ENCODE data around the gene SLC34A3. TPM values are rescaled to one million over a fixed set of nuclear protein-coding genes. Genes with fewer than 3 reads are reported as not detected.
A peak's percentile ranks its signal among the peaks of the same experiment; 100 is the strongest.

The SLC34A3 gene
- total RNA-seq, 1 donor from 2014 or later: not detected

- Histone ChIP-seq H3K4me1 (peaks cover 60% of the 10 kb centered on the region), H3K9me3 (replicated peaks) (no peaks in the 10 kb centered on the region), H3K4me3 (no peak overlapping the region), H3K27me3 (ENCODE audit: low read depth) (no peaks in the 10 kb centered on the region), H3K27ac (replicated peaks) (peak overlapping the region; percentile 84), H3K36me3 (peaks cover 7% of the 10 kb centered on the region)
- no peak for DNase-seq
- intact Hi-C loops (cut with micrococcal nuclease): no loop called here
- no peak for TF ChIP-seq CTCF (IDR thresholded peaks at IDR 0.05; ENCODE audit: borderline replicate concordance)
Observed at GRCh38 chr9:137220317-137221094, 10.2 kb upstream of the SLC34A3 start.

DNA sequence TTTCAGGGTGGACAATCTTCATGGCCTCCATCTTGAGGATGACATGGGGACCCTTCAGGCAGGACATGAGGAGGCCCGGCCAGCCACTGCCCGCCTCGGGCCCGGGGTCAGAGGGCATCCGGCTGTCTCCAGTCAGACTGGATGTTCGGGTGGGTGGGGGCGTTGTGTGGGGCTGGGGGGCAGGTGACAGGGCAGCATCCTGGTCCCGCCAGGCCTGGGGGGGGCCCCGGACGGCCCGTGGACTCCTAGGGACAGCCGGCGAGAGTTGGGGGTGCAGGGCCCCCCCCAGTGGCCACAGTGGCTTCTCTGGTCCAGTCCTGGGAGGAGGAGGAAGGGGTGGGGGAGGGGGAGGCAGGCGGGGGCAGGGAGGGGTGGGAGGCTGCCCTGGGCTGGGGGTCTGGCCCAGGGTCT is 9.6 kb upstream of the SLC34A3 start:
- H3K36me3 ChIP-seq: peaks cover 6% of the 10 kb centered on the region
- H3K4me3 ChIP-seq: peak overlapping the region; percentile 68
- TF ChIP-seq CTCF (IDR thresholded peaks at IDR 0.05; ENCODE audit: borderline replicate concordance): no peak
- peaks cover 60% of the 10 kb centered on the region for H3K4me1 ChIP-seq
- no peak for DNase-seq
- intact Hi-C loops (cut with micrococcal nuclease): no loop called here
- H3K9me3 ChIP-seq (replicated peaks): no peaks in the 10 kb centered on the region
- H3K27me3 ChIP-seq (ENCODE audit: low read depth): no peaks in the 10 kb centered on the region
- peak overlapping the region; percentile 84 for H3K27ac ChIP-seq (replicated peaks)

DNA sequence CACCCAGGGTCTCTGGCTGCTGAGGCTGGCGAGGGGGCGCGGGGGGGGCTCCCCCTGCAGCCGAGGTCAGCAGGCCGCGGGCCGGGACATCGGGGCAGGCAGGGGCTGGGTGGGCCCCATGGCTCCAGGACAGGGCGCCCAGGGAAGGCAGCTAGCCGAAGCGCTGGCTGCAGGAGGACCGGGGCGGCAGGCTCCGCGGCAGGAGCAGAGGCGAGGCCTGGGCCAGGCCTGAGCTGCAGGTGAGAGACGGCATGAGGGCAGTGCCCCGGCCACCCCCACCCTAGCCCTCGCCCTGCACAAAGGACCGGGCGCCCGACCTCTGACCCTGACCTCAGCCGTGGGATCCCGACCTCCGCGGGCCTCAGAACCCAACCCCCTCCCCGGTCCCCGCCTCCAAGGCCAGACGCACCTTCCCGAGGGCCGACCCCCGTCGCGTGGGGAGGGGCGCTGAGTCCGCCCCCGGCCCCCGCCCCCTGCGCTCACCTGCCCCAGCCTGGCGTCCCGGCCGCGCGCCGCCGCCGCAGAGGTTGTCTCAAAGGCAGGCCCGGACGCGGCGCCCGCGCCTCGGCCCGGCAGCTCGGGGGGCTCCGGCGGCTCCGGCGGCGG is 9.1 kb upstream of the SLC34A3 start:
- H3K9me3 ChIP-seq (replicated peaks): no peaks in the 10 kb centered on the region
- no peaks in the 10 kb centered on the region for H3K27me3 ChIP-seq (ENCODE audit: low read depth)
- DNase-seq: no peak
- peak overlapping the region; percentile 68 for H3K4me3 ChIP-seq
- H3K36me3 ChIP-seq: peaks cover under 1% of the 10 kb centered on the region
- peak overlapping the region; percentile 84 for H3K27ac ChIP-seq (replicated peaks)
- peaks cover 59% of the 10 kb centered on the region for H3K4me1 ChIP-seq
- intact Hi-C loops (cut with micrococcal nuclease): no loop called here
- TF ChIP-seq CTCF (IDR thresholded peaks at IDR 0.05; ENCODE audit: borderline replicate concordance): no peak

DNA sequence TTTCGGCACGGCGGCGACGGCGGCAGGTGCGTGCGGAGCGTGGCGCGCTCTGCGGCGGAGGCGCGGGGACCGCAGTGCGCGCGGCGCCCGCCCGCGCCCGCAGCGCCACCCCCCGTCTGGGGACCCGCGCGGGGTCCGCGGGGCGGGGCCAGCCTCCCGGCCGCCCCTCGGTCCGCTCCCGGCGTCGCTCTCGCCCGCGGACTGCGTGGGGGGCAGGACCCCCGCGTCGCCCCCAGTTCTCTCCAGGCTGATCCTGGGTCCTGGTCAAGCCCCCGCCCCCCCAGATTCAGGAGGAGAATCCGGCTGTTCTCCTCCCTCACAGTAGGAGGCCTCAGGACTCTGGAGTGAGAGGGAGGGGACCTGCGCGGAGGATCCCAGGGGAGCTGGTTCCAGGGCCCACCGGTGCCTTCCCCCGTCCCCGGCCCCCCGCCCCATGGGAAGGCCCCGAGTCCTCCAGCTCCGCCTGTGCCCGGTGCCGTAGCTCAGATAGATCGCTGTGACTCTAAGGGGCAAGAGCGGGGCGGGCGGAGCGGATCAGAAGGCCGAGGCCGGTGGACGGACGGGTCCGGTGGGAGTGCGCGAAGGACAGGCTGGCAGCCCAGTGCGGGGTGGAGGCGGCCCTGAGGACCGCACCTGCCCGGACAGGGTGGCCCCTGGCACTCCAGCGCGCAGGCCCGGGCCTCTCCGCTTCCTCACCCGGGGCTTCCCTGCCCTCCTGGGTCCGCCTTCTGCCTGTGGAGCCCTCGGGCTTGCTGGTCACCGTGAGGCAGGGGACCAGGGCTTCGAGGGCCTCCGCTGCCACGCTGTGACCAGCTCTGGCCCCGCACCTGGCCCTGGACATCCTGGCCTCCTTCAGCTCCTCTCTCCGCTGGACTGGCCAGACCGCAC is 8.3 kb upstream of the SLC34A3 start, which contains the start of gene RNF208:
Gene RNF208 (minus strand): TSS at position 51 of the 888 bp plus-strand sequence. CDS start 1,028 bp downstream, outside the sequence.
- no peak for DNase-seq
- intact Hi-C loops (cut with micrococcal nuclease): no loop called here
- no peaks in the 10 kb centered on the region for H3K36me3 ChIP-seq
- peak within 1 kb of the TSS; percentile 91 for H3K4me3 ChIP-seq
- H3K27ac ChIP-seq (replicated peaks): peak within 1 kb of the TSS; percentile 96
- no peak for TF ChIP-seq CTCF (IDR thresholded peaks at IDR 0.05; ENCODE audit: borderline replicate concordance)
- no peaks in the 10 kb centered on the region for H3K27me3 ChIP-seq (ENCODE audit: low read depth)
- peaks cover 54% of the 10 kb centered on the region for H3K4me1 ChIP-seq
- H3K9me3 ChIP-seq (replicated peaks): no peaks in the 10 kb centered on the region
